ENCODE results near the gene IGSF21.

DNA sequence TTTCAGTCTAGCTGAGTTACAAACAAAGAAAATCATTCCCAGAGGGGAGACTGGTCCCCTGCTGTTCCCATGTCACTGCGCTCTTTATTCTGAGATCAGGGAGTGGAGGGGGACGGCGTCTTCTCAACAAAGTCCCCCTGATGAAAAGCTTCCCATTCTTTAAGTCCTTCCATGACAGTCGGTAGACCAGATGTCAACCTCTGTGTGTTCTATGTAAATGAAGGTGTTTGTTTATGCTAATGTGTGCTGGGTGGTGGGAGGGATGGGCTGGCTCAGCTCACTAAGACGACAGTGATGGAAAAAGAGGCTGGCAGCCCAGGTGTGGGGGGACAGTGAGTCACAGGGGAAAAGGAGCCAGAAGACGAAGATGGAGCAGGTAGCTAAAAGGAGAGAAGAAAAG lies 225.0 kb downstream of the IGSF21 start:
- TF ChIP-seq POLR2A (IDR thresholded peaks at IDR 0.05), result no peak
- TF ChIP-seq, protein P1, sequence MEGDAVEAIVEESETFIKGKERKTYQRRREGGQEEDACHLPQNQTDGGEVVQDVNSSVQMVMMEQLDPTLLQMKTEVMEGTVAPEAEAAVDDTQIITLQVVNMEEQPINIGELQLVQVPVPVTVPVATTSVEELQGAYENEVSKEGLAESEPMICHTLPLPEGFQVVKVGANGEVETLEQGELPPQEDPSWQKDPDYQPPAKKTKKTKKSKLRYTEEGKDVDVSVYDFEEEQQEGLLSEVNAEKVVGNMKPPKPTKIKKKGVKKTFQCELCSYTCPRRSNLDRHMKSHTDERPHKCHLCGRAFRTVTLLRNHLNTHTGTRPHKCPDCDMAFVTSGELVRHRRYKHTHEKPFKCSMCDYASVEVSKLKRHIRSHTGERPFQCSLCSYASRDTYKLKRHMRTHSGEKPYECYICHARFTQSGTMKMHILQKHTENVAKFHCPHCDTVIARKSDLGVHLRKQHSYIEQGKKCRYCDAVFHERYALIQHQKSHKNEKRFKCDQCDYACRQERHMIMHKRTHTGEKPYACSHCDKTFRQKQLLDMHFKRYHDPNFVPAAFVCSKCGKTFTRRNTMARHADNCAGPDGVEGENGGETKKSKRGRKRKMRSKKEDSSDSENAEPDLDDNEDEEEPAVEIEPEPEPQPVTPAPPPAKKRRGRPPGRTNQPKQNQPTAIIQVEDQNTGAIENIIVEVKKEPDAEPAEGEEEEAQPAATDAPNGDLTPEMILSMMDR (IDR thresholded peaks at IDR 0.05), result no peak

Data from thyroid gland (tissue), 4 donors.